Neutrophil (primary cell): ENCODE results near the gene CDH15.

Experiments used
- H3K27ac ChIP-seq: fragments of 200-600 bp; sonication (generic); 2 replicates; pipeline ENCODE4 v1.5.1; 2016; ENCODE audit warnings: mild to moderate bottlenecking, moderate library complexity
- H3K27me3 ChIP-seq: fragments of 200-600 bp; sonication (generic); 2 replicates; pipeline ENCODE4 v1.6.0; 2016; ENCODE audit warnings: mild to moderate bottlenecking
- H3K36me3 ChIP-seq: fragments of 200-600 bp; sonication (generic); 2 replicates; pipeline ENCODE4 v1.5.1; 2017
- H3K4me1 ChIP-seq, 2 experiments: fragments of 200-600 bp in 1 of 2; sonication (generic) in 1 of 2; 1 replicate in 1 of 2; 2 replicates in 1 of 2; pipeline versions ENCODE4 v1.5.1 to v1.6.1; 2013 to 2016; ENCODE audit warnings: low read depth in 1 of 2, low read length in 1 of 2, mild to moderate bottlenecking in 1 of 2, moderate library complexity in 1 of 2; ENCODE audit not compliant: control insufficient read depth in 1 of 2, insufficient read depth in 1 of 2
- H3K4me3 ChIP-seq, 2 experiments: fragments of 200-600 bp in 1 of 2; sonication (generic) in 1 of 2; 1 replicate in 1 of 2; 2 replicates in 1 of 2; pipeline ENCODE4 v1.5.1; 2013 to 2016; ENCODE audit warnings: low read depth in 1 of 2, low read length in 1 of 2, mild to moderate bottlenecking in 1 of 2, moderate library complexity in 1 of 2
- H3K9me3 ChIP-seq: fragments of 200-600 bp; sonication (generic); 2 replicates; pipeline ENCODE4 v1.5.1; 2016
- CTCF ChIP-seq: fragments of 200-600 bp; sonication (generic); IDR thresholded peaks from 2 replicates; pipeline ENCODE4 v1.5.1; 2016; ENCODE audit warnings: antibody characterized with exemption

The CDH15 gene

GRCh38 chr16:89244754-89245153 lies 73.2 kb downstream of the CDH15 start:
- no peaks in the 10 kb centered on the region for H3K36me3 ChIP-seq
- no peak overlapping the region for H3K4me3 ChIP-seq
- no peak overlapping the region for H3K27ac ChIP-seq
- TF ChIP-seq CTCF = no peak
- H3K27me3 ChIP-seq = peaks cover 36% of the 10 kb centered on the region
- peaks cover 19 to 30% of the 10 kb centered on the region in 2 experiments for H3K4me1 ChIP-seq
- no peaks in the 10 kb centered on the region for H3K9me3 ChIP-seq
